M059J (cell line): ENCODE measurements around the gene FIS1. TPM values are rescaled to one million over a fixed set of nuclear protein-coding genes. Genes with fewer than 3 reads are reported as not detected.
"Not testable (repeated sequence)": the region's sequence is repeated elsewhere in the genome, so short reads cannot be mapped to it uniquely, and the experiment has no call there.

Source experiments
- DNase-seq: peaks from one replicate; pipeline ENCODE4 v3.0.0-alpha.2; 2012; ENCODE audit warnings: low read depth
- total RNA-seq: library from RNA; depleted of rRNA; stranded (reverse); fragments of >200 nt; shearing (Covaris generic); gene quantifications from 2 replicates; pipeline ENCODE4 v1.2.3, GENCODE V29; 2014

Gene FIS1
- total RNA-seq, 1 experiment from 2014 or later, result 146 TPM

DNA sequence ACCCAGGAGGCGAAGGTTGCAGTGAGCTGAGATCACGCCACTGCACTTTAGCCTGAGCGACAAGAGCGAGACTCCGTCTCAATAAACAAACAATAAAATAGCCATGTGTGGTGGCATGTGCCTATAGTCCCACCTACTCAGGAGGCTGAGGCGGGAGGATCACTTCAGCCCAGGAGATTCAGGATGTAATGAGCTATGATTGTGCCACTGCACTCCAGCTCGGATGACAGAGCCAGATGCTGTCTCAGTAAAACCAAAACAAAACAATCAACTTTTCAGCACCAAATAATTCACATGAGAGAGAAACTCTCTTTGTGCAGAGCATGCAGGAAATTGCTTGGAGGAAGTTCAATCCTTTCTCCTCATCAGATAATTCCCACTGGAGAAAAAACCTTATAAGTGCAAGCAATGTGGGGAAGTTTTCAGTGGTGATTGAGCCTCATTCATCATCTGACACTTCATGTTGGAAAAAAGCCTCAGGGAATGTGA lies 13.4 kb upstream of the FIS1 start:
- peak; percentile 33 for DNase-seq

DNA sequence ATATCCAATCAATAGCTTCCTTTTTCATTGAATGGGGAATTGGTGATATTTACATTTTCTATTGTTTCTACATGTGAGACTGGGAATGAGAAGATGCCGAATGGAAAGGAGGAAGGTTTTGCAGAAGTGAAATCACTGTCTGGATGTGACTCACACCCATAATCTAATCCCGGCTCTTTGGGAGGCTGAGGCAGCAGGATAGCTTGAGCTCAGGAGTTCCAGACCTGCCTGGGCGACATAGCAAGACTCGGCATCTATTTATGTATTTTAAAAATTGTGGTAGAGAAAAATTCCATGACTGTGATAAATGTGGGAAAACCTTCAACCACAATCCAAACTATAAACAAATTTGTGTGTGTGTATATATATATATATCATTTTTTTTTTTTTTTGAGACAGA lies 10.9 kb upstream of the FIS1 start:
- peak; percentile 28 for DNase-seq

GRCh38 chr7:101253199-101253598 lies 8.3 kb upstream of the FIS1 start:
- not testable (repeated sequence) for DNase-seq

GRCh38 chr7:101251871-101252659 lies 7.2 kb upstream of the FIS1 start:
- peak; percentile 98 for DNase-seq

GRCh38 chr7:101250324-101250723 lies 5.4 kb upstream of the FIS1 start:
- DNase-seq, result no peak

DNA sequence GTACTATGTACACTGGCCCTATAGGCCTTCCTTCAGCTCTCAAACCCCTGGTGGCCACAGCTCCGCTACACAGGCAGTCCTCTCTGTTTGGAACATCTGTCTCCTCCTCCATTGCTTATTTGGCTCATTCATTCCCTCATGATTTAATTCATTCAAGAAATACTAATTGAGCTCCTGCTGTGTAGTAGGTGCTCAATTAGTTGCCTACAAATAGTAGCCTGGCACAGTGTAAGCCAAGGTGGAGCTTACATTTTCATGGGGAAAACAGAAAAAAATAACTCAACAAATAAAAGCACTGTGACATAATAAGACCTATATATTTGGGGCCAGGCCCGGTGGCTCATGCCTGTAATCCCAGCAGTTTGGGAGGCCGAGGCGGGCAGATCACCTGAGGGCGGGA lies 3.4 kb upstream of the FIS1 start:
- DNase-seq, result no peak

DNA sequence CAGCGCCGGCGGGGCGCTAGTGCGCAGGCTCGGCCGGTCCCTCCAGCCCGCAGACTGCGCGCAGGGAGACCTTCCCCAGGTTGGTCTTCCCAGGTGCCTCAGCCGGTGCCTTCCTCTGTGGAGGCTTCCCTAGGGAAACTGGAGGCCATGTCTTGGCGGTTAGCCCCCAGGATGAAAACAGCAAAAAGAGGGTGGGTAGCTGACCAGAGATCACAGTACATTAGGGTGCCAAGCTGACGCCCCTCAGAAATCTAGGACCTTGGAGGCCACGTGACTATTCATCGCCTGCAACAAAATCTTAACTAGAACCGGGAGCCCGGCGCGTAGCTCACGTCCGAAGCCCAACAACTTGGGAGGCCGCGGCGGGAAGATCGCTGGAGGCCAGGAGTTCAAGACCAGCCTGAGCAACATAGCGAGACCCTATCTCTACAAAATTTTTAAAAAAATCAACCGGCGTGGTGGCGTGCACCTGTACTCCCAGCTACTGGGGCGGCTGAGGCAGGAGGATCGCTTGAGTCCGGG lies 327 bp upstream of the FIS1 start:
- DNase-seq, result no peak

- no peak for DNase-seq
These were observed 1.1 kb downstream of the FIS1 start for GRCh38 chr7:101243646-101244374.

- DNase-seq, result no peak
These were observed 3.2 kb downstream of the FIS1 start for GRCh38 chr7:101241443-101242349.

DNA sequence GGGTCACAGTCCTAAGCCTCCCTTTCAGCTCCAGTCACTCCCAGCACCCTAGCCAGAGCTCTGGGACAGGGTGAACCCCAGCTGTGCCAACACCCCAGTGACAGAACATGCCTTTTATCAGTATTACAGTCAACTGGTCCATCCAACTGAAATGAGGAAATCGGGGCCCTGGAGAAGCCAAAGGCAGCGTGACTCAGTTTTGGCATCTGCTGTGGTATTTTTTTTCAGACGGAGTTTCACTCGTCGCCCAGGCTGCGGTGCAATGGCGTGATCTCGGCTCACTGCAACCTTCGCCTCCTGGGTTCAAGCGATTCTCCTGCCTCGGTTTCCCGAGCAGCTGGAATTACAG lies 3.9 kb downstream of the FIS1 start:
- DNase-seq, result no peak

DNA sequence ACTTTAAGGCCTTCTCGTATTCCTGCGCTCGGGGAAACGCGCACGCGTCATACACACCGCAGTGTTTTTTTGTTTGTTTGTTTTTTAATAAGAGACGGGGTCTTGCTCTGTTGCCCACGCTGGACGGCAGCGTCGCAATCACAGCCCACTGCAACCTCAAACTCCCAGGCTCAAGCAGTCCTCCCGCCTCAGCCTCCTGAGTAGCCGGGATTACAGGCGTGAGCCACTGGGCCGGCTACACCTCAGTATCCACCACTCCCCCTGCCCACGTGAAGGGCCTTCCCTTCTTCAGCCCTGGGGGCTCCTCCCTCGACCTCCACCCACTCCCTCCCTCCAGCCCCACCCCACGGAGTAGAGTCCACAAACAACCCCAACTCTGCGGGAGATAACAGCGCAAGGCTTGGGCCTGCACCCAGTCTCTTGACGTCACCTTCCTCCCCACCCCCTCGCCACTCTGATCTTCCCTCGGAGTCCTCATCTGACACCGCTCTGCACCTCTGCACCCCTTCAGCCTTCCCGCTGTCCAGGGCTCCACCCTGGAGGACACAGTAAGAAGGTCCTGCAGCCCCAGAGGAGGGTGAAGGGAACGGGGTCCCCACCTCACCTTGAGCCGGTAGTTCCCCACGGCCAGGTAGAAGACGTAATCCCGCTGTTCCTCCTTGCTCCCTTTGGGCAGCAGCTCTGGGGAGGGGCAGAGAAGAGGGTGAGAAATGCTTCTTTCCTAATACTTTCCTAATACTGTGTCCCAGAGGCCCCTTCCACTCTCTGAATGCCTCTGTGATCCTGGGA lies 4.5 kb downstream of the FIS1 start:
- DNase-seq, result no peak

DNA sequence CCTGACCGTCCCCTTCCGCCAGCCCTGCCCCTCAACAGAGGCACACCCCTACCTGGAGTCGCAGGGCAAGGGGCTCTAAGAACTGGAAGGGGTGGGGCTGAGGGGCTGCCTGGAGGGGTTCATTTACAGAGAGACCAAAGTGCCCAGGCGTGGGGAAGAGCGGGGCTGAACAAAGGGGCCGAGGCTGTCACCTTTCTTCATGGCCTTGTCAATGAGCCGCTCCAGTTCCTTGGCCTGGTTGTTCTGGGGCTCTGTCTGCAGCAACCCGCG lies 5.0 kb downstream of the FIS1 start:
- no peak for DNase-seq

- no peak for DNase-seq
These were observed 5.5 kb downstream of the FIS1 start for GRCh38 chr7:101239191-101239950.

DNA sequence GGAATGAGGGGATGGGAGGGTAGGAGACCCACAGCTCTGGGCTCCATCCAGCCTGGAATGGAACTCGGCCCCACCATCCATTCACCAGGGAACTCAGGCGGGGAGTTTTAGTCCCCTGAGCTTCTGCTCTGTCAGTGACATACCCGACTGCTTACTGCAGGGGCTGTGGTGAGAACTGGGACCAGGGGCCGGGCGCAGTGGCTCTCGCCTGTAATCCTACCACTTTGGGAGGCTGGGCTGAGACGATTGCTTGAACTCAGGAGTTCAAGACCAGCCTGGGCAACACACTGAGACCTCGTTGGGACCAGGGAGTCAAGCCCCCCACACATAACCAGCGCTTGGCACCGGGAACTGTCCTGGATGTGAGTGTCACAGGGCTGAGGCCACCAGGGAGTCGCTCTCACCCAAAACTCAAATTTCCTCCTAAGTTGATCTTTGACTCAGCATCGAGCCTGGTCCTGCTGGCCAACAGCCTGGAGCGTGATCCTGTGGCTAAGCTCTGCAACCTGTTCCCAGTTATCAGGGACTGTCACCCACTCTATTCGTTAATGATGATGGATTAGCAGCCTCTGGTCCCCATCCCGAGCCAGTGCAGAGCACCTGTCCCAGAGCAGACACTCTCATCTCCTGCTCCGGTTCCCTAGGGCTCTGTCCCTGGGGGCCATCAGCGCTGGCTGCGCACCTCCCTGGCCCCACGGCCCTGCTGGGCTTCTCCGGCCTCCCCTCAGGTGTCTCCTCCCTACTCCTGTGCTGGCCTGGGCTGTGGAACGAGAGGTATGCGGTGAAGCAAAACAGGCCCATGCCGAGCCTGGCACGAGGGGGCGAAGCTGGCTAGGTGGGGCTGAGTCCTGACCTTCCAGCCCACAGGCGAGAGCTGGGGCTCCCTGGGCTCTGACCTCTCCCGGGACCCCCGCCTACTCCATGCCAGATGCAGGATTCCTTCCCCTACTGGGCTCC lies 6.4 kb downstream of the FIS1 start:
- DNase-seq, result no peak

DNA sequence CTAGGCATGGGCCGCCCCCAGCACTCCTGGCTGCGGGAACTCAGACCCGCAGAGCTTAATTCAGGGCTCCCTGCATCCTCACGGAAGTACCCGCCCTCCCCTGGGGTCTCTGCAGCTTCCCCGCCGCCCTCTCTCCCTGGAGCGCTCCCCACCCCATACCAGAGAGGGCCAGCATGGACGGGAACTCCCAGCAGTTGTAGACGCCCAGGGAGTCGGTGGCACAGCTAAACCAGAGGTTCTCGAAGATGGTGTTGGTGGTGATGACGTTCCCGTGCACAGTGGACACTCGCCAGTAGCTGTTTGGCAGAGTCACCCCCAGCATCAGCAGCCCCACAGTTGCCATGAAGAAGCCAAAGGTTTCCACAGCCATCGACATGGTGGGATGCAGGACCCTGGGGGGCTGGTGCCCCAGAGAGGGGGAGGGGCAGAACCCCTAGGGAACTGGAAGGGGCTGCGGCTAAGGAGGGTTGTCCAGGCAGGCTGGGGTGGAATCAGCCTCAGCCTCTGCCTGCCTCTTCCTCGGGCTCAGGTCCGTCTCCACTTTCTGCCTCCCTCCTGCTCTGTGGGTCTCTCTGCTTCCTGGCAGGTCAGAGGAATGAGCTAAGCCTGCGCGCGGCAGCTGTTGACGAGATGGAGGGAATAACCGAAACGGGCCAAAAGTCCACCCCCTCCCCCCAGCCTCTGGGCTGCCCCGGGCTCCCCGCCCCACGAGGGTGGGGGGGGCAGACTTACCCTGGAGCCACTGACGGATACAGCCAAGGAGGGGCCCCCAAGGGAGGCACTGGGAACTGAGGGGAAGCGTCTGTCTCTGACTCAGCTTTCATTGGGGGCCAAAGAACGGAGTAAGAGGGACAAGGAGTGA lies 7.4 kb downstream of the FIS1 start, which contains the start of gene CLDN15:
Gene CLDN15, minus strand, starts transcription at position 597 of the 862 bp plus-strand sequence. Its CDS starts 221 bp downstream, at position 376.
- DNase-seq, result no peak

GRCh38 chr7:101236292-101236835 lies 8.5 kb downstream of the FIS1 start:
- no peak for DNase-seq

GRCh38 chr7:101235522-101235921 lies 9.4 kb downstream of the FIS1 start:
- no peak for DNase-seq

GRCh38 chr7:101235050-101235449 lies 9.8 kb downstream of the FIS1 start:
- no peak for DNase-seq
